ENCODE measurements around the gene FYCO1.
A peak's percentile ranks its signal among the peaks of the same experiment; 100 is the strongest.
"Not testable (repeated sequence)": the region's sequence is repeated elsewhere in the genome, so short reads cannot be mapped to it uniquely, and the experiment has no call there.

FYCO1 gene

DNA sequence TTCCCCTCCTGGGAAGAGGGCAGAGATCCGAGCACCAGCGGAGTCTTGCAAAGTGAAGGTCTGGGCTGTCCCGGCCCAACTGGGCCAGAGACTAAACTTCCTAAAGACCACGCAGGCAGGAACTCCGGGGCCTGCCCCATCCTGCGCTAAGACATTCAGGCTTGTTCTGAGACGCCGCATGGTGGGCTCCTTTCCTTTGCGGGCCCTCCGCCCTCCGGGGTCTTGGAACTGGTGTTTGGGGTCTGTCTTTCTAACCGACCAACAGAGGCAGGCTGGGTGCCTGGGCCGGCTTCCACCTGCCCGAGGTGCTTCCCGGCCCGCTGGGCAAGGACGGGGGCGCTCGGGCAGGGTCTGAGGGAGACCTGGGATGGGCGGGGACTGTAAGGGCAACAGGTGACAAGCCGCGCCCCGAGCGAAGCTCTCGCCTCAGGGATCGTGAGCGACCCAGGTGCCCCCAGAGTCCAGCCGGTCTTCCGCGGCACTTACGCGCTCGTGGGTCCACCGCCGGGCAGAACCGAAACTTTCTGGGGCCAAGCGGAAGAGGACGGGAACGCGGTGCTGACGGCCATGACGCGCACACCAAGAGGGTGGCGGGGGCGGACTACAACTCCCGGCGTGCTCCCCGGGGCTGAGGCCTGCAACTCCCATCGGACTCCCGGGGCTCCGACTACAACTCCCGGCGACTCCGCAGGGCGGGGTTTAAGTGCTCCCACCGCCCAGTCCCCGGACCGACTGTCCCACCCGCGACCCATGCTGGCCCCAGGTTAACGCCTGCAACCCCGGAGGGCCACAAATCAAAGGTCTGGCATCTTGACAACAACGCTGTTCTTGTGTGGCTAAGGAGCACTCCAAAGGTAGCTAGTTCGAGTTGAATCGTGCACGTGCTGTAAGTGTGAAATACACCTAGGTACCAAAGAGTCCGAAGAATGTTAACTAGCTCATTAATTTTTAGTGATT, at the start of gene FYCO1:
TSS of gene FYCO1 (minus strand) at position 589 of the 957 bp plus-strand sequence. CDS start 10,914 bp downstream, outside the sequence.
- peak; percentile 83 for DNase-seq (ENCODE audit: low spot score)

DNA sequence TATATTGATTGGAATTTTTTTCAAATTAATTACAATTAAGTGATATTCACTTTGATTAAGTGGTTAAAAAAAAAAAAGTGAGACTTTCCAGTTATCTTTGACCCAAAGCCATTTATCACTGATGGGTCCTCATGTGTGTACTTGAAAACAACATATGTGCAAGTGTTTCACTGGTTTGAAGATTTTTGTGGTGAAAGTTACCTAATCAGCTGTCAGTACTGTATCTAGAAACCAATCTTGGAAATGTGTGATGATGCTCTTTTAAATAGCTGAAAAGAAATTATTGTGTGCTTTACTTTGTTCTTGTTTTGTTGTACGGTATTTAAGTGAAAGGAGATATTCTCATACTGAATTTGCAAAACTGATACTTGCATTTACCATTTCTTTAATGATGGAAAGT, 43.3 kb upstream of the FYCO1 start:
- no peak for DNase-seq (ENCODE audit: low spot score)

DNA sequence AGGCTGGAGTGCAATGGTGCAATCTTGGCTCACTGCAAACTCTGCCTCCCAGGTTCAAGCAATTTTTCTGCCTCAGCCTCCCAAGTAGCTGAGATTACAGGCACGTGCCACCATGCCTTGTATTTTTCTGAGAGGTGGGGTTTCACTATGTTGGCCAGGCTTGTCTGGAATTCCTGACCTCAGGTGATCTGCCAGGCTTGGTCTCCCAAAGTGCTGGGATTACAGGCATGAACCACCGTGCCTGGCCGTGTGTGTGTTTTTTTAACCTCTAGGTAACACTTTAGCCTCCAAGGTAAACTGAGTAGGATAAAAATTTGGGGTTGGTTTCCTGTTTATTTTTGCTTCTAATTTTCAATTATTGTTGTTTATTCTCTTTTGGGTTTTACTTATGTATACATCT, 42.4 kb upstream of the FYCO1 start:
- not testable (repeated sequence) for DNase-seq (ENCODE audit: low spot score)

DNA sequence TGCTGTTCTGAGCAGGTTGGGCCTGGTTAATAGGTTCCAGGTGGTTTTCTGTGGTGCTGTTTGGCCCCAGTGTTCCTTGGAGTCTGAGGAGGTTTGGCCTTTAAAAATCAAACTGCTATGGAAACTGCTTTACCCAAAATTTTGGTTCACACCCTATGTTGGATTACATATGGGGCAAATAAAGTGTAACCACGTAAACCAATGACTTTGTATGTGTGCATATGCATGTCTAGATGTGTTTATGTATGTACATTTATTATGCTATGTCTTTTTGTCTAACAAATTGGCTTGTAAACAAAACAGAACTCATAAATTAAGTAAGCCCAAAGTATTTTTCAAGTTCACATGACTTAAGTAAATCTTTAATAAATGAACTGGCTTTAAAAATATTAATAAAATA, 40.6 kb upstream of the FYCO1 start:
- no peak for DNase-seq (ENCODE audit: low spot score)

DNA sequence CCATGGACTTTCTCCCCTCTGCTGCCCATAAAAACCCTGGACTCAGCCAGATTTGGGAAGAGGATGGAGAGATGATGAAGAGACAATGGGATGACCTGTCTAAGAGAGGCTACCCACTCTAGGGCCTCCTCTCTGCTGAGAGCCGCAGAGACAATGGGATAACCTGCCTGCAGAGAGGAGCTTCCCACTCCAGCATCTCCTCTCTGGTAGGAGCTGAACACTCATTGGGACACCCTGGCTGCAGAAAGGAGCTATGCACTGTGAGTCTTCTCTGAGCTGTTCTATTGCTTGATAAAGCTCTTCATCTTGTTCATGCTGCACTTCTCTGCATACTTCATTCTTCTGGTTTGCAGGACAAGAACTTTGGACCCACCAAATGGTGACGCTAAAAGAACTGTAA, 36.1 kb upstream of the FYCO1 start:
- DNase-seq (ENCODE audit: low spot score), result no peak

DNA sequence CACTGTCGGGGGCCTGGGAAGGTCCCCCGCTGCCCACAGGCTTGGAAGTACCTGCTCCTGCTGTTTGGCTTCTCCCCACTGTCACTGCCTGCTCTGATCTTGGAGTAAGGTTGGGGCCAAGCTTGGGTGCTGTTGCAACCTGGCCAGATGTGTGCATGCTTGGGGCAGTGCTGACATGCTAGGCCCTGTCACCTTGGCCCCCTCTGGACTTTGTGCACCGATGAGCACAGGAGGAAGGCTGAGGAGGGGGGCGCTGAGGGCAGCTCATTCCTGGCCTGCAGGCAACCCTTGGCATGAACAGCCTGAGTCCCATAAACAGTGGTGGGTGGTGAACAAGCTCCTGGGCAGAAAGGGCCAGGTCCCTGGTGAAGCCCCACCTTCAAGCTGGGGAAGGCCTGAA, 35.6 kb upstream of the FYCO1 start:
- no peak for DNase-seq (ENCODE audit: low spot score)

DNA sequence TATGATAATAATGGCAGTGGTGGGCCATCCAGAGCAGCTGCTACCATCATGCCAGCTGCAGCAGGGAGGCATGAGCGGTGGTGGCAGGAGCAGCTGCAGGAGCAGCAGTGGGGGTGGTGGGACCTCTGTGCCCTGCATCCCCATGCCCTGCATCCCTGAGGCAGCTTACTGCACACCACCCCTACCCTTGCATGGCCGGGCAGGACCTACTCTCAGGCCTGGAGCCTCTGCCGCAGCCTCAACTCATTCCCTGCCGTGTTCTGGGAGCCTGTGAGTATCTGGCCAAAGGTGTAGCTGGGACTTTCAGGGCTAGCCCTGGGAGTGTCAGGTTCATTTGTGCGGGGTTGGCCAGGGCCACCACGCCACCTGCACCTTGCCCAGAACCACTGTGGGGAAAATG, 35.0 kb upstream of the FYCO1 start:
- DNase-seq (ENCODE audit: low spot score), result no peak

DNA sequence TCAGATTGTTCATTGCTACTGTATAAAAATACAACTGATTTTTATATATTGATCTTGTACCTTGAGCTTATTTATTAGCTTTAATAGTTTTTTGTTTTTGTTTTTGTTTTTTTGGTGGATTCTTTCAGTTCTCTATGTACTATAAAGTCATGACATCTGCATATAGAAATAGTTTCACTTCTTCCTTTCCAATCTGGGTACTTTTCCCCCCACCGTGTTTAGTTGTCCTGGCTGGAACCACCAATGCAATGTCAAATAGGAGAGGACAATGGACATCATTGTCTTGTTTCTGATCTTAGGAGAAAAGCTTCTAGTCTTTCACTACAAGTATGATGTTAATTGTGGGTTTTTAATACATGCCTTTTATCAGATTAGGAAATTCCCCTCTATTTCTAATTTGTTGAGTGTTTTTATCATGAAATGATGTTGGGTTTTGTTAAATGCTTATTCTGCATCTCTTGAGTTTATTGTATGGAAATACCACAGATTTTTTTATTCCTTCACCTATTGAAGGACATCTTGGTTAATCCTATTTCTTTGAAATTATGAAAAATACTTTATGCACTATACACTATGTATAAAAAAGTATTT, 34.4 kb upstream of the FYCO1 start:
- no peak for DNase-seq (ENCODE audit: low spot score)

DNA sequence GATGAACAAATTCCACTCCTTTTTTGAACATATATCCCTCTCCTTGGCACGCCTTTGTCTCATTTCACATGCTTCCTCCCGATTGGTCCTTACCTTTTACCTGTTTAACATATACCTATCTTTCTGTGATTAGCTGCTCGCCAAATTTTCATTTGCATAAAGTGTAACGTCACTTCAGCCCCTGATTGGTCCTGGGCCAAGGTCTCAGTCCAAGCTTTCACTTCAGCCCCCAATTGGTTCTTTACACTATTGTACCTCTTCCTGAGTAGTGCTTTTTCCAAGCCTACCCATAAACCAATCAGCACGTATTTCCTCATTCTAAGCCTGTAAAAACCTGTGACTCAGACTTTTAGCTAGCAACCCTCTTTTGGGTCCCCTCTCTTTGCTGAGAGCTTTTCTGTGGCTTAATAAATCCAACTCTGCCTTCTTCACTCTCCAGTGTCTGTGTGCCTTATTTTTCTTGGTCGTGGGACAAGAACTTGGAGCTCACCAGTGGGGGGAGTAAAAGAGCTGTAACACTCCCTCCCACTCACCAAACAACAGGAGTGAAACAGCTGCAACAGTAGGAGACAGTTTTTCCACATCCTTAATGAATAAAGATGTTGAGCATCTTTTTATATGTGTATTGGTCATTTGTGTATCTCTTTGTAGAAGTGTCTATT, 32.2 kb upstream of the FYCO1 start:
- DNase-seq (ENCODE audit: low spot score), result no peak

DNA sequence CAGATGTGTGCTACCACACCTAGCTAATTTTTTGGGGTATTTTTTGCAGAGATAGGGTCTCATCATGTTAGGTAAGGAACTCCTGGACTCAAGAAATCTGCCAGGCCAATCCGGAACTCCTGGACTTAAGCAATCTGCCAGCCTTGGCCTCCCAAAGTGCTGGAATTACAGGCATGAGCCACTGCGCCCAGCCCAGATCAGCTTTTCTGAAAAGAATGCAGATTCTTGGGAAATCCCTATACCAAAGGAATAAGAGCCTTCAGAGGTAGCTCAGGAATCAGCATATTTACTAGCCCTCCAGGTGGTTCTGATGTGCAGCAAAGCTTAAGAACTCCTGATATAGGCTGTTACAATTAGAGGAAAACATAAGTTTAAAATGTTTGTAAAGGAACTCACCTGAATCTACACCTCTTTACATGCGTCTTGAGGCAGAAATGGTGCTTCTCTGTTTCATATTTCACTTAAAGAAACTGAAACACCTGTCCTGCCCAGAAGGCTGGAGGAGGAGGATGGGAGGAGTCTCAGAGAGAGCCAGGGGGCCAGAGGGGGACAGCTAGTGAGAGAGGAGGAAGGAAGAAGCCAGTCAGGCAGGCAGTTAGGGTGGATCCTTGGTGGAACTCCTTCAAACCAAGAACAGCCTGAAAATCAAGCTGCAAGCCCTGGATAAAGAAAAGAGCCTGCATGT, 31.5 kb upstream of the FYCO1 start, which contains the start of gene XCR1:
TSS of gene XCR1 (minus strand) at position 463 of the 685 bp plus-strand sequence. CDS start 5,536 bp downstream, outside the sequence.
- no peak for DNase-seq (ENCODE audit: low spot score)

DNA sequence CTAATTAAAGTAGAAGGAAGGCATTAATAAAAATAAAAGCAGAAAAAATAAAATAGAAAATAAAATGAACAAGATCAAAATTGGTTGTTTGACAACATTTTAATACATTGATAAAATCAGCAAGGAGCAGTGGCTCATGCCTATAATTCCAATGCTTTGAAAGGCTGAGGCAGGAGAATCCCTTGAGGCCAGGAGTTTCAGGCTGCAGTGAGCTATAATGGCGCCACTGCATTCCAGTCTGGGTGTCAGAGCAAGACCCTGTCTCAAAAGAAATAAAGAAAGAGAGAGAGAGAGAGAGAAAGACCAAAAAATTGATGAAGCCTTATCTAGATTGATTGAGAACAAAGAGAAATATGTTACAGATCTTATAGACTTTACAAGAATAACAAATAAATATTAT, 29.5 kb upstream of the FYCO1 start:
- DNase-seq (ENCODE audit: low spot score), result no peak

DNA sequence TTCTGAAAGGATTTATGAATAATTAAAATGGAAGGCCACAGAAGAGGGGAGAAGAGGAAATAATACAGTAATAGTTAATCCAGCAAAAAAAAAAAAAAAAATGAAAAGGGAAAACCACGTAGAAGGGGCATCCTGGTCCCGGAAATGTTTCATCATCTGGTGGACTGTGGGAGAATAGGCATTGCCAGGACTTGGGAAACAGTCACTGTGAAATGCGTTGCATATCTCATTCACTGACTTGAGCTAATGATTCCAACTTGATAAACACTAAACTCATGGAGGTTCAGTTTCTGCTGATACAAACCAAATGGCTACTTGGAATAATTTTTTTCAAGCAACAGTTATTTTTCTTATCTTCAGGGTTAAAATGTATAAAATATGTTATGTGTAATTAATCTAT, 28.5 kb upstream of the FYCO1 start:
- DNase-seq (ENCODE audit: low spot score), result no peak

DNA sequence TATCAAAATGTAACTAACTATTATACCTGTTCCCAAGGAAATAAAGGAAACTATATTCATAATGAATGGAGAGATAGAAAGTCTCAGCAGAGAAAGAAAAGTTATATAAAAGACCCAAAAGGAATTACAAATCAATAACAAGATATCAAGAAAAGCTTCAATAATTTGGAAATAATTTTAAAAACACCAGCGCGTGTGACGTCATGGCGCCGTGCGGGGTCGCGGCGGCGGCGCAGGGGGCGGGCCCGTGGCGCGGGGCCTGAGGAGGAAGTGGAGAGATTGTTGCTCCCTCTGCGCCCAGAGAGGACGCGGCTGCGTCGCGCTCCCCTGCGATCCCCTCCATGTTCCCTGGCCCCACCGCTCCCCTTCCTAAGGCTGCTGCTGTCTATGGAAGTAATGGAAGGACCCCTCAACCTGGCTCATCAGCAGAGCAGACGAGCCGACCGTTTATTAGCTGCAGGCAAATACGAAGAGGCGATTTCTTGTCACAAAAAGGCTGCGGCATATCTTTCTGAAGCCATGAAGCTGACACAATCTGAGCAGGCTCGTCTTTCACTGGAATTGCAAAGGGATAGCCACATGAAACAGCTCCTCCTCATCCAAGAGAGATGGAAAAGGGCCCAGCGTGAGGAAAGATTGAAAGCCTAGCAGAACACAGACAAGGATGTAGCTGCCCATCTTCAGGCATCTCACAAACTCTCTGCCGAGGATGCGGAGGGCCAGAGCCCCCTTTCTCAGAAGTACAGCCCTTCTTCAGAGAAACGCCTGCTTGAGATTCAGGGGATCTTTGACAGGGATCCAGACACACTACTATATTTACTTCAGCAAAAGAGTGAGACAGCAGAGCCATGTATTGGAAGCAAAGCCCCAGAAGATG, 27.5 kb upstream of the FYCO1 start:
- no peak for DNase-seq (ENCODE audit: low spot score)

DNA sequence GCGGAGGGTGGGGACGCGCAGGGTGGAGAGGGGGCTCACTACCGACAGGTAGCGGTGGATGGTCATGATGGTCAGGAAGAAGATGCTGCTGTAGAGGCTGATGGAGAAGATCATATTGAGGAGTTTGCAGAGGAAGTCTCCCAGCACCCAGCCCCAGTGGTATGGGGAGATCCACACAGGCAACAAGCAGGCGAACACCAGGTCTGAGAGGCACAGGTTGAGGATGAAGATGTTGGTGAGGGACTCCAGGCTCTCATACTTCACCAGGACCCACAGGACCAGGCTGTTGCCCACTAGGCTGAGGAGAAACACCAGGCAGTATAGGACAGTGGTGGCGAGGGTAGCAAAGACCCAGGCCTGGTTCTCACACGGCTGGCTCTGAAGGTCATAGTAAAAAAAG, 25.9 kb upstream of the FYCO1 start:
- no peak for DNase-seq (ENCODE audit: low spot score)

DNA sequence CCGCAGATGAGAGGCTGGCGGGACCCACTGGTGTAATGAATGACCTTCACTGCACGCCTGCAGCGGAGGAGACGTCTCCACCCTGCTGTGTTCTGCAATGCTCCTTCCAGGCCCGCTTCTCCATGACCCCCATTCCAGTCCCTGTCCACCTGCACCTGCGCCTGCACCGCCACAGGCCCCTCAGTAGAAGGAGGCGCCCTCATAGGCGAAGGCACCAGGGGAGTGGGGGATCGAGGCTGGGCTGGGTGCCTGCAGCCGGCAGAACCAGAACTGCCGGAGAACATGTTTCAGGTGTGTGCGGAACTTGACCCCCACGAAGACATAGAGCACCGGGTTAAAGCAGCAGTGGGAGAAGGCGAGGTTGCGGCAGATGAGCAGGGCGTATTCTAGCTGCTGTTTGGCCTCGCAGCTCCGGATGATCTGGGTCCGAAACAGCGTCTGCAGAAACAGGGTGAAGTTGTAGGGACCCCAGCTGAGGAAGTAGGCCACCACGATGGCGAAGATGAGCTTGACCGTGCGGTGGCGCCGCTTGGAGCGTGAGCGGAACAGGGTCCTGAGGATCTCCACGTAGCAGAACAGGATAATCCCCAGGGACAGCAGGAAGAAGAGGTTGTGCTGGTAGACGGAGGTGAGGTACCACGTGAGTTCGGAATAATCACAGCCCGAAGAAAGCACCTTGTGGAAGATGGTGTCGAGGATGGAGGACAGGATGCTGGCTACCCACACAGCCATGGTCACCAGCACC, 25.3 kb upstream of the FYCO1 start:
- DNase-seq (ENCODE audit: low spot score), result no peak

DNA sequence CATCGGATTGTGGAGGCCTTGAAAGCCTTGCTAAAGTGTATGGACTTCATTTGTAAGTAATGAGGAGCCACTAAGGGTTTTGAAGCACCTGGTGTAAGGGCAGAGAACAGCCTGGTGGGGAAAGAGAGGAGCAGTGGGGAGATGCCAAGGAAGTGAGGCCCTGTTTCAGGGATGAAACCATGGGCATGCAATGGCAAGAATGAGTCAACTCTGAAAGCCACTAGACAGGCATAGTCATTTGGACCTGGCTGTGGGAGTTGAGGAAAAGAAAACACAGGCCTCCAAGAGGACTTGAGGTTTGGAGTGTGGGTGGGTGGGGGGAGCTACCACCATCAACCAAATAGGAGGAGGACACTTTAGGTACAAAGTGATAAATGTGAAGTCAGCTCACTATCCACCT, 24.1 kb upstream of the FYCO1 start:
- no peak for DNase-seq (ENCODE audit: low spot score)

DNA sequence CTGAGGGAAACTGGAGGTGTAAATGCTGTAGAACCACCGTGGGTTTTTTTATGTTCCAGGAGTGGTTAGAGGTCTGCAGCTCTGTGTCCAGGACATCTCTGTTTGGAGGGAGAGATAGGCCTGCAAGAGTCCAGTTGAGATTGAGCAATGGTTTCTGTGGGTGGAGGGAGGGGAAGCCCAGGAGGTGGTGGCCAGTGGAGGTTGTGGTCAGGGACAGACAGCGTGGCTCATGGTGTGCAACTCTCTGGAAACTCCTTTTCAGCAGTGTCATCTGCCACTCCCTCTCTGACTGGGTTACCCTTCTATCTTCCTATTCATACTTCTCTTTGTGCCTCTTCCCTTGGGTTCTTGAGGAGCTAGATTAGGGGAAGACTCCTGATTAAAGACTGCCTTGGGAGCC, 22.1 kb upstream of the FYCO1 start:
- DNase-seq (ENCODE audit: low spot score), result no peak

DNA sequence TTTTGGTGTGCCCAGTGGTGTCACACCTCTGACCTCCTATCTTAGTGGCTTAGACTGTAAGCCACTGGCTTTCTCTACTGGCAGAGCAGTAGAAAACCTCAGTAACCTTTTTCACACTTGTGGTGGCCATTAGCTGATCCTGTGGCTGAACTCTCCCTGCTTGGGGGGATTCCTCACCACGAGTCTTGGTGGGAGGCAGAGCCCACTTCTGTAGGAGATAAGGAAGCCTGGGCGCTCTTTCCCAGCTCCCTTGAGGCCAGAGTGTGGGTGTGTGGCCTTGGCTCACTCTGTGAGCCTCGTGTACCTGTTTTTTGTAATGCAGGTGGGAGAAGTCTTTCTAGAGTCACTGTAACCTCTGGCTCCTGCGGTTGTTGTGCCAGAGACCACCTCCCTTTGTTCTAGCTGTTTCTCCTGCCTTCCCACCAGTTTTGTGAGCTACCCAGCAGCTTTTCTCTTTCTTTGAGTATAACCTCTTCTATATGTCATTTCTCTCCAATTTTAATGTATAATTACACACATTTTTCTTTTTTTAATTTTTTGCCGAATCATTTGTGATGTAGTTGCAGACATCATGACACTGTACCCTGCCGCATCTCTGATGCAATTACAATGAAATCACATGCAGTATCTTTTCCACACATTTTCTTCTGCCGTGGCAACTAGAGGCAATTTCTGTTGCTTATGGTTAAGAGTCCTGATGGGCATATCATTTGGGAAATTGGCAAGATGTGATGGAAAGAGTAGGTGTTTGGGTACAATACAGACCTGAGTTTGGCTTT, 17.9 kb upstream of the FYCO1 start:
- DNase-seq (ENCODE audit: low spot score), result no peak

DNA sequence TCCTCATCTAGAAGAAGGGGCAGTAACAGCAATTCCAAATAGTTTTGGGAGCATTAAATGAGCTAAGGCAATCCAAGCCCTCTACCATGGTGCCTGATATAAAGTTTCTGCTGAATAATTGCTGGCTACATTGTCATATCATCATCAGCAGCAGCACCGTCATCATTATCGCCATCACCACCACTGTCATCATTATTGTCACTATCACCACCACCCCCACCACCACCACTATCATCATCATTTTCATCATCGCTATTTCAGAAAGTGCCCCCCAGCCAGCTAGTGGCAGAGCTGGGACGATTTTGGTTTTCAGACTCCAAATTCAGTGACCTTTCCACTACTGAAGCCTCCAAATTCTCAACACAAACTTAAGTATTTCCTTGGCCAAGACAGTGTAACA, 16.6 kb upstream of the FYCO1 start:
- DNase-seq (ENCODE audit: low spot score), result no peak

Measured in hematopoietic multipotent progenitor cell treated with erythropoietin and hydrocortisone succinate and interleukin-3 and kit ligand, for 15 days (in vitro differentiated cells).